SHP77 (cell line): ENCODE data around the gene SNRNP70.

Experiments used
- DNase-seq, 2 experiments: peaks; one replicate each; lab custom pipeline; 2025; lab: John Stamatoyannopoulos, UW

The SNRNP70 gene

GRCh38 chr19:49064768-49065611 lies 20.3 kb upstream of the SNRNP70 start, which contains the start of gene NTF4:
Gene NTF4 (minus strand): TSS chr19:49064818. CDS start chr19:49061997, 2,821 bp downstream.
- no peak for DNase-seq

GRCh38 chr19:49065905-49066512 lies 19.2 kb upstream of the SNRNP70 start:
- no peak for DNase-seq

- no peak for DNase-seq
Observed at GRCh38 chr19:49067554-49067953, 17.7 kb upstream of the SNRNP70 start.

GRCh38 chr19:49069026-49069425 lies 16.2 kb upstream of the SNRNP70 start:
- no peak for DNase-seq

GRCh38 chr19:49070416-49070815 lies 14.8 kb upstream of the SNRNP70 start:
- DNase-seq, result no peak

- no peak for DNase-seq
Observed at GRCh38 chr19:49071860-49072547, 13.2 kb upstream of the SNRNP70 start.

- peak; percentile 54 to 62 for DNase-seq
Observed at GRCh38 chr19:49073514-49074378, 11.5 kb upstream of the SNRNP70 start.

GRCh38 chr19:49074869-49075268 lies 10.4 kb upstream of the SNRNP70 start:
- peak; percentile 39 to 72 for DNase-seq

- DNase-seq, result no peak
Observed at GRCh38 chr19:49080392-49080791, 4.9 kb upstream of the SNRNP70 start.

GRCh38 chr19:49081273-49081672 lies 4.0 kb upstream of the SNRNP70 start:
- no peak for DNase-seq

GRCh38 chr19:49084206-49085019 lies 838 bp upstream of the SNRNP70 start:
- DNase-seq, result no peak

- no peak for DNase-seq
Observed at GRCh38 chr19:49085868-49086232, 599 bp downstream of the SNRNP70 start.

- no peak for DNase-seq
Observed at GRCh38 chr19:49086296-49086695, 1.0 kb downstream of the SNRNP70 start.

GRCh38 chr19:49091391-49092038 lies 6.3 kb downstream of the SNRNP70 start:
- DNase-seq, result no peak

- DNase-seq, result no peak
Observed at GRCh38 chr19:49092686-49093085, 7.4 kb downstream of the SNRNP70 start.

- no peak for DNase-seq
Observed at GRCh38 chr19:49094505-49095482, 9.5 kb downstream of the SNRNP70 start.

- DNase-seq, result peak; percentile 47 to 51
Observed at GRCh38 chr19:49097453-49098288, 12.4 kb downstream of the SNRNP70 start.

- no peak for DNase-seq
Observed at GRCh38 chr19:49098795-49099194, 13.5 kb downstream of the SNRNP70 start.
